Heart left ventricle (tissue), 16 donors: ENCODE results near the gene PER1. TPM values are rescaled to one million over a fixed set of nuclear protein-coding genes. Genes with fewer than 3 reads are reported as not detected.

ENCODE experiments used
- ATAC-seq, 4 donors: fragments of 200-7000 bp; cut with Tn5 transposase; one replicate each; pipeline ENCODE4 v1.9.1; 2020 to 2022; ENCODE audit warnings: moderate library complexity in 4 of 4, mild to moderate bottlenecking in 3 of 4, moderate number of reproducible peaks in 1 of 4
- DNase-seq, 5 donors: peaks; one replicate each; pipeline ENCODE4 v3.0.0-alpha.2; 2020
- H3K27ac ChIP-seq, 12 donors: fragments of 200-600 bp; sonication (generic) in 4 of 12; one replicate each; pipeline versions ENCODE4 v1.5.0 to v1.8.0; 2016 to 2022; ENCODE audit warnings: mild to moderate bottlenecking in 2 of 12
- H3K27me3 ChIP-seq, 9 donors: fragments of 200-600 bp; sonication (generic) in 2 of 9; one replicate each; pipeline versions ENCODE4 v1.5.1 to v1.8.0; 2016 to 2022; ENCODE audit warnings: mild to moderate bottlenecking in 3 of 9
- H3K36me3 ChIP-seq, 9 donors: fragments of 200-600 bp; sonication (generic) in 2 of 9; one replicate each; pipeline versions ENCODE4 v1.5.0 to v1.8.0; 2018 to 2022; ENCODE audit warnings: mild to moderate bottlenecking in 2 of 9
- H3K4me1 ChIP-seq, 12 donors: fragments of 200-600 bp; sonication (generic) in 4 of 12; one replicate each; pipeline versions ENCODE4 v1.5.0 to v1.8.0; 2016 to 2022; ENCODE audit warnings: mild to moderate bottlenecking in 3 of 12
- H3K4me3 ChIP-seq, 12 donors: fragments of 200-600 bp; sonication (generic) in 4 of 12; one replicate each; pipeline versions ENCODE4 v1.5.0 to v1.8.0; 2017 to 2022; ENCODE audit warnings: mild to moderate bottlenecking in 9 of 12, moderate library complexity in 4 of 12
- H3K9me3 ChIP-seq, 12 donors: fragments of 200-600 bp; sonication (generic) in 4 of 12; one replicate each; pipeline versions ENCODE4 v1.5.0 to v1.8.0; 2016 to 2022; ENCODE audit warnings: mild to moderate bottlenecking in 1 of 12
- POLR2A ChIP-seq, 2 donors: fragments of 450-650 bp; IDR thresholded peaks; one replicate each; pipeline ENCODE4 v1.6.1; 2017; ENCODE audit warnings: antibody characterized with exemption in 2 of 2, mild to moderate bottlenecking in 2 of 2, moderate library complexity in 2 of 2
- whole genome bisulfite sequencing, 4 donors: extraction: QIAGEN DNeasy Blood & Tissue Kit in 2 of 4; methylation state at CpG; one replicate each; pipeline versions ENCODE4 v1.1.5 to v1.1.7; 2013 to 2018; 5-methylcytosine and 5-hydroxymethylcytosine counted together
- intact Hi-C, 10 donors: fragments of 100-400 bp; cut with DNase I; formaldehyde crosslinking; loops; one replicate each; pipeline versions ENCODE4 v1.11.1 to v1.14.2; 2022
- long read RNA-seq, 3 donors: library from polyadenylated mRNA; unstranded; transcript quantifications; one replicate each; pipeline ENCODE4 v2.0.0, GENCODE V29; 2020 to 2021
- polyA plus RNA-seq, 2 donors: library from polyadenylated mRNA; stranded (reverse); fragments of 200-250 nt; gene quantifications; one replicate each; pipeline ENCODE4 v1.2.3, GENCODE V29; 2013
- total RNA-seq, 9 donors: library from RNA; depleted of rRNA in 2 of 9; stranded (reverse); fragments of >200 nt in 2 of 9; fragmentation: NEBNext Ultra II Directional in 3 of 9; extraction: Animal tissue kit (Norgen Biotek cat#: 25700) in 3 of 9; gene quantifications; one replicate each; pipeline versions ENCODE4 v1.1.0 to v1.2.4, GENCODE V29; 2016 to 2023
- TF ChIP-seq, protein P1 (sequence below), 12 donors: fragments of 200-600 bp; sonication (generic) in 4 of 12; IDR thresholded peaks; one replicate each; pipeline versions ENCODE4 v1.5.0 to v1.8.0; 2018 to 2022; ENCODE audit warnings: antibody characterized with exemption in 12 of 12, mild to moderate bottlenecking in 5 of 12
- donor health status: ischemic (EF 13 %, LVEDD 7.1; RV severe dilation, severe dysfunction).
- donor health status: healthy with polysubstance abuse.
- donor health status: DM: no; HTN: yes; CAD: no.
- donor health status: DM: no; HTN: no; CAD: no.
- donor health status: ischemic (EF 25% LVEDD 6.9; RV normal size, moderate dysfunction).
- donor health status: ischemic (EF 25% LVEDD 5.7; RV mildly dilated, moderate dysfunction).
- donor health status: healthy.
- donor health status: DM: yes; HTN: yes; CAD: no.
- donor health status: ischemic (EF 35%, LVEDD 5.7; RV mildly dilated, moderate dysfunction).
- donor health status: nonischemic (EF 11% LVEDD 7.7; RV severe dilation, severe dysfunction).
- donor health status: DM: yes; HTN: yes; CAD: no.
- donor health status: PGD.
- donor health status: ischemic (EF 29% LVEDD 5.4; RV normal size, mild dysfunction).
- donor health status: nonischemic (EF 23%, LVEDD 6.1; RV moderate dilation, normal function).

Gene PER1, protein sequence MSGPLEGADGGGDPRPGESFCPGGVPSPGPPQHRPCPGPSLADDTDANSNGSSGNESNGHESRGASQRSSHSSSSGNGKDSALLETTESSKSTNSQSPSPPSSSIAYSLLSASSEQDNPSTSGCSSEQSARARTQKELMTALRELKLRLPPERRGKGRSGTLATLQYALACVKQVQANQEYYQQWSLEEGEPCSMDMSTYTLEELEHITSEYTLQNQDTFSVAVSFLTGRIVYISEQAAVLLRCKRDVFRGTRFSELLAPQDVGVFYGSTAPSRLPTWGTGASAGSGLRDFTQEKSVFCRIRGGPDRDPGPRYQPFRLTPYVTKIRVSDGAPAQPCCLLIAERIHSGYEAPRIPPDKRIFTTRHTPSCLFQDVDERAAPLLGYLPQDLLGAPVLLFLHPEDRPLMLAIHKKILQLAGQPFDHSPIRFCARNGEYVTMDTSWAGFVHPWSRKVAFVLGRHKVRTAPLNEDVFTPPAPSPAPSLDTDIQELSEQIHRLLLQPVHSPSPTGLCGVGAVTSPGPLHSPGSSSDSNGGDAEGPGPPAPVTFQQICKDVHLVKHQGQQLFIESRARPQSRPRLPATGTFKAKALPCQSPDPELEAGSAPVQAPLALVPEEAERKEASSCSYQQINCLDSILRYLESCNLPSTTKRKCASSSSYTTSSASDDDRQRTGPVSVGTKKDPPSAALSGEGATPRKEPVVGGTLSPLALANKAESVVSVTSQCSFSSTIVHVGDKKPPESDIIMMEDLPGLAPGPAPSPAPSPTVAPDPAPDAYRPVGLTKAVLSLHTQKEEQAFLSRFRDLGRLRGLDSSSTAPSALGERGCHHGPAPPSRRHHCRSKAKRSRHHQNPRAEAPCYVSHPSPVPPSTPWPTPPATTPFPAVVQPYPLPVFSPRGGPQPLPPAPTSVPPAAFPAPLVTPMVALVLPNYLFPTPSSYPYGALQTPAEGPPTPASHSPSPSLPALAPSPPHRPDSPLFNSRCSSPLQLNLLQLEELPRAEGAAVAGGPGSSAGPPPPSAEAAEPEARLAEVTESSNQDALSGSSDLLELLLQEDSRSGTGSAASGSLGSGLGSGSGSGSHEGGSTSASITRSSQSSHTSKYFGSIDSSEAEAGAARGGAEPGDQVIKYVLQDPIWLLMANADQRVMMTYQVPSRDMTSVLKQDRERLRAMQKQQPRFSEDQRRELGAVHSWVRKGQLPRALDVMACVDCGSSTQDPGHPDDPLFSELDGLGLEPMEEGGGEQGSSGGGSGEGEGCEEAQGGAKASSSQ (N-terminal part only)
- total RNA-seq (100 to 1,000 TPM in 3 of 9 donors, 10 to 100 TPM in 6; 40.2 to 132 (median 86.3) TPM), polyA plus RNA-seq (100 to 1,000 TPM in 1 of 2 donors, 10 to 100 TPM in 1; 96.2 to 164 TPM)
- long read RNA-seq, donor 1, partial matches to known transcripts: 59 of 77 reads
- long read RNA-seq, donor 1, other reads (novel, unspliced or antisense): 16 of 77 reads
- long read RNA-seq, donor 2, partial matches to known transcripts: 125 of 146 reads
- long read RNA-seq, donor 2, other reads (novel, unspliced or antisense): 18 of 146 reads
- long read RNA-seq, donor 3, partial matches to known transcripts: 53 of 70 reads
- long read RNA-seq, donor 3, other reads (novel, unspliced or antisense): 16 of 70 reads

GRCh38 chr17:8152112-8152775 lies at the start of gene PER1:
Gene PER1, minus strand, starts transcription at chr17:8152404. Its CDS starts 1,698 bp downstream, at chr17:8150706.
- peaks cover 2 to 43% (median 37%) of the 10 kb centered on the region in 9 donors for H3K36me3 ChIP-seq
- intact Hi-C loops: loop anchor here in 4 of 10 donors (2.0 to 10.0 kb wide), 4 partner anchors 13 to 310 kb away; partner anchors contain the start of genes CYB5D1 (in 1 of the 4), NAA38 (in 1 of the 4) and TMEM88 (in 1 of the 4)

DNA sequence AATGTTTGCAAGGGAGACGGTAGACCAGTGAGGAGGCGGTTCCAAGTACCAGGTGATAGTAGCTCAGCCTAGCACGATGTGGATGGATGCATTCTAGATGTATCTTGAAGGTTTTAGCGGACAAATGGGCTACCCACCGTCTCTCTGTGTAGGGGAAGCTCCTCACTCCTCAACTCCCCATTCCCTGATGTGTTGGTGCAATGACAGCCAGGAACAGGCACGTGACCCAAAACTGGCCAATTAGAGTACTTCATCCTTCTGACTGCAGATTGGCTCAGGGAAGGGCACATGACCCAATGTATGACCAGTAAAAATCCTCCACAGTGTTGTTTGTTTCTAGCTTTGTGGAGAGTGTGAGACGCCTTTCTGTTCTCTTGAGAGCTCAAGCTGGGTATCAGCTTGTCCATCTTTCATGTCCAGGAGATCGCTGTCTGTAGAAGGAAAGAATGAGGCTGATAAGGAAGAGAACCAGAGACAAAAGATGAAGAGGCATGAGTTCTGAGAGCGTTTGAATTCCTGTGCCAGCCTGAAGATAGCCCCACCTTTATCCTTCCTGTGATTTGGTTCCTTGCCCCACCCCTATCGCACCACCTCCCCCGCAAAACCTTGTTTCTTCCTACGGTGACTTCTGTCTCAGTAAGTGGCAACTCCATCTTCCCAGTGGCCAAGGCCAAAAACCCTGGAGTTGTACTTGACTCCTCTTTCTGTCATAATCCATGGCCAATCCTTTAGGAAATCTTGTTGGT lies 40.0 kb upstream of the PER1 start:
- Histone ChIP-seq H3K36me3 (no peaks in the 10 kb centered on the region), H3K27me3 (no peaks in the 10 kb centered on the region), H3K4me3 (peak overlapping the region in 11 of 12 donors; percentile 23 to 56 (median 38)), H3K27ac (peak overlapping the region; percentile 71 to 88 (median 84)), H3K4me1 (peaks cover 6 to 48% (median 35%) of the 10 kb centered on the region in 12 donors), H3K9me3 (no peaks in the 10 kb centered on the region)
- DNase-seq (peak in 4 of 5 donors; percentile 88 to 91 (median 90)), ATAC-seq (peak; percentile 56 to 70 (median 61))
- WGBS, 4 donors: 7 to 11% (median 8%) methylated on average over 12 of the region's 12 CpGs
- TF ChIP-seq POLR2A (IDR thresholded peaks at IDR 0.05): peak in 1 of 2 donors; percentile 89
- TF ChIP-seq, protein P1, sequence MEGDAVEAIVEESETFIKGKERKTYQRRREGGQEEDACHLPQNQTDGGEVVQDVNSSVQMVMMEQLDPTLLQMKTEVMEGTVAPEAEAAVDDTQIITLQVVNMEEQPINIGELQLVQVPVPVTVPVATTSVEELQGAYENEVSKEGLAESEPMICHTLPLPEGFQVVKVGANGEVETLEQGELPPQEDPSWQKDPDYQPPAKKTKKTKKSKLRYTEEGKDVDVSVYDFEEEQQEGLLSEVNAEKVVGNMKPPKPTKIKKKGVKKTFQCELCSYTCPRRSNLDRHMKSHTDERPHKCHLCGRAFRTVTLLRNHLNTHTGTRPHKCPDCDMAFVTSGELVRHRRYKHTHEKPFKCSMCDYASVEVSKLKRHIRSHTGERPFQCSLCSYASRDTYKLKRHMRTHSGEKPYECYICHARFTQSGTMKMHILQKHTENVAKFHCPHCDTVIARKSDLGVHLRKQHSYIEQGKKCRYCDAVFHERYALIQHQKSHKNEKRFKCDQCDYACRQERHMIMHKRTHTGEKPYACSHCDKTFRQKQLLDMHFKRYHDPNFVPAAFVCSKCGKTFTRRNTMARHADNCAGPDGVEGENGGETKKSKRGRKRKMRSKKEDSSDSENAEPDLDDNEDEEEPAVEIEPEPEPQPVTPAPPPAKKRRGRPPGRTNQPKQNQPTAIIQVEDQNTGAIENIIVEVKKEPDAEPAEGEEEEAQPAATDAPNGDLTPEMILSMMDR (IDR thresholded peaks at IDR 0.05): no peak
- intact Hi-C loops: loop anchor here in 1 of 10 donors (1.0 to 10.0 kb wide), 2 partner anchors 8 to 183 kb away; partner anchors contain the start of gene KRABD2

More at GRCh38 chr17:8152112-8152775, at the start of gene PER1:
- peak; percentile 93 to 96 for TF ChIP-seq POLR2A (IDR thresholded peaks at IDR 0.05)
- TF ChIP-seq, protein P1 (IDR thresholded peaks at IDR 0.05): no peak
- WGBS, 4 donors: 2 to 3% (median 2%) methylated on average over 35 to 42 of the region's 42 CpGs
- no peaks in the 10 kb centered on the region for H3K9me3 ChIP-seq
- H3K27me3 ChIP-seq: no peaks in the 10 kb centered on the region
- ATAC-seq (peak; percentile 43 to 66 (median 56)), DNase-seq (peak; percentile 96 to 99 (median 99))
- H3K4me3 ChIP-seq: peak within 1 kb of the TSS; percentile 51 to 97 (median 82)
- H3K4me1 ChIP-seq: peaks cover 23 to 71% (median 52%) of the 10 kb centered on the region in 12 donors
- peak within 1 kb of the TSS; percentile 98 to 100 (median 100) for H3K27ac ChIP-seq
